GM19351 (cell line): ENCODE measurements around the gene ATAD3C.
"Not testable (repeated sequence)": the region's sequence is repeated elsewhere in the genome, so short reads cannot be mapped to it uniquely, and the experiment has no call there.

Experiments used
- ATAC-seq: cut with Tn5 transposase; IDR thresholded peaks from one replicate; pipeline ENCODE4 v1.9.1; 2021; ENCODE audit warnings: mild to moderate bottlenecking, moderate library complexity; ENCODE audit not compliant: unreplicated experiment

ATAD3C gene

DNA sequence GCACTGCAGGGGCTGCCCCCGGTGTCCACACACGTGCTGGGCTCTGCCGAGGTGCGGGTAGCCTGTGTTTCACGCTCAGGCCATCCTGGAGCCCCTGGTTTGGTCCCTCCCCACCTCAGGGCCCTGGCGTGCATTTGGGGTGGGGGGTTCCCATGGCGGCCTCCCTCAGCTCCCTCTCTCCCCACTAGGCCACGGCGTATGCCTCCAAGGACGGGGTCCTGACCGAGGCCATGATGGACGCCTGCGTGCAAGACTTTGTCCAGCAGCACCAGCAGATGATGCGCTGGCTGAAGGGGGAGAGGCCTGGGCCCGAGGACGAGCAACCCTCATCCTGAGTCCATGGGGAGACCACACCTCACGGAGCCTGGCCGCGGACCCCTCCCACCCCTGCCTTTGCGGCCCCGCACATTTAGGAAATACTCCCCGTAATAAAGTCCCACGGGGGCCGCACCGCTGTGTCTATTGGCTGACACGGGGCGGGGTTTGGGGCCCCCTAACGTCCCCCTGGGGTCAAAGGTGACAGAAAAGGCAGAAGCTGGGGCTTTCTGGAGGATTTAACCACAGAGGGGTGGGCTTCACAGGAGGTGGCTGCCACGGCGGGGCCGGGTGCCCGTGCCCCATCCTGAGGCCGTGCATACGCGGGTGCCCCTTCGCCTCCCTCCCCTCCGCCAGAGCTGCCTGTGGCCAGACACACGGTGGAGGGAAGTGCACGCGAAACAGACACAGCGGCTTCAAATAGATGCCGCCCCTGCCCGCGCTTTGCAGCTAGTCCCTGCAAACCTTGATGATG, 18.9 kb downstream of the ATAD3C start:
- ATAC-seq = not testable (repeated sequence)

DNA sequence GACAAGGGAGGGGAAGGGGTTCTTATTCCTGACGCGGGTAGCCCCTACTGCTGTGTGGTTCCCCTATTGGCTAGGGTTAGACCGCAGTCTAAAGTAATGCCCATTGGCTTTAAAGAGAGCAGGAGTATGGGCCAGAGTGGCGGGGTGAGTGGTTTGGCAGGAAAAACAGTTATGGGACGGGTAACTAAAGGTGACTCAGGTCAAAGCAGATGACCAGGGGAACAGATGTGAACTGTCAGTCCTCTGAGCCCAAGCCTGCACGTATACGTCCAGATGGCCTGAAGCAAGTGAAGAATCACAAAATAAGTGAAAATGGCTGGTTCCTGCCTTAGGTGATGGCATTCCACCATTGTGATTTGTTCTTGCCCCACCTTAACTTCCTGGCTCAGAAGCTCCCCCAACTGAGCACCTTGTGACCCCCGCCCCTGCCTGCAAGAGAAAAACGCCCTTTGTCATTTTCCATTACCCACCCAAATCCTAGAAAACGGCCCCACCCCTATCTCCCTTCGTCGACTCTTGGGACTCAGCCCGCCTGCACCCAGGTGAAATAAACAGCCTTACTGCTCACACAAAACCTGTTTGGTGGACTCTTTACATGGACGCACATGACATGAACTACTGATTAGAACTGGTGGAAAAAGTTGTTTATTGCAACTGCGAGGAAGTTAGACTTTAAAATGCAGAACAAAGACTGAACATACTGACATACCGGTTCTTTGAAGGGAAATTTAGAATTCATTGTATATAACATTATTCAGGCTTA, 21.3 kb downstream of the ATAD3C start:
- no peak for ATAC-seq

DNA sequence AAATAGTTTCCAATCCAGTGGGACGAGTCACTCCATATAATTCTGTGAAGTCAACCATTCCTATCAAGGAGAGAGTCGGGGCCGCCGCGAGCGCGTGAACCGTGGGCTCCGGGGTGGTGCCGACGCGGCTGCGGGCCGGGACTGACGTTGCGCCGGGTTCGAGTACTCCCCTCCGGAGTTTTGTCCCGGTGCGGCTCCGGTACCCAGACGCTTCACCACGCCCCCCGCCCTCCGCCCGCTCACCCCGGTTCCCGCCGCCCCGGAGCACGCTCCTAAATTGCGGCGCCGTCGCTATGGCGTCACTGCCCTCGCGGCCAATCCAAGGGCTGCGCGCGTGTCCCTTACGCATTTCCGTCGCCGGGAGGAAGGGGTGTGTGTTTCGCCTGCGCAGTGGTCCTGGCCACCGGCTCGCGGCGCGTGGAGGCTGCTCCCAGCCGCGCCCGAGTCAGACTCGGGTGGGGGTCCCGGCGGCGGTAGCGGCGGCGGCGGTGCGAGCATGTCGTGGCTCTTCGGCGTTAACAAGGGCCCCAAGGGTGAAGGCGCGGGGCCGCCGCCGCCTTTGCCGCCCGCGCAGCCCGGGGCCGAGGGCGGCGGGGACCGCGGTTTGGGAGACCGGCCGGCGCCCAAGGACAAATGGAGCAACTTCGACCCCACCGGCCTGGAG, 22.0 kb downstream of the ATAD3C start, which contains the start of gene ATAD3B:
ATAD3B (plus strand) TSS at position 377 of the 664 bp plus-strand sequence; CDS start at position 497, 120 bp downstream.
- ATAC-seq = peak; percentile 97

DNA sequence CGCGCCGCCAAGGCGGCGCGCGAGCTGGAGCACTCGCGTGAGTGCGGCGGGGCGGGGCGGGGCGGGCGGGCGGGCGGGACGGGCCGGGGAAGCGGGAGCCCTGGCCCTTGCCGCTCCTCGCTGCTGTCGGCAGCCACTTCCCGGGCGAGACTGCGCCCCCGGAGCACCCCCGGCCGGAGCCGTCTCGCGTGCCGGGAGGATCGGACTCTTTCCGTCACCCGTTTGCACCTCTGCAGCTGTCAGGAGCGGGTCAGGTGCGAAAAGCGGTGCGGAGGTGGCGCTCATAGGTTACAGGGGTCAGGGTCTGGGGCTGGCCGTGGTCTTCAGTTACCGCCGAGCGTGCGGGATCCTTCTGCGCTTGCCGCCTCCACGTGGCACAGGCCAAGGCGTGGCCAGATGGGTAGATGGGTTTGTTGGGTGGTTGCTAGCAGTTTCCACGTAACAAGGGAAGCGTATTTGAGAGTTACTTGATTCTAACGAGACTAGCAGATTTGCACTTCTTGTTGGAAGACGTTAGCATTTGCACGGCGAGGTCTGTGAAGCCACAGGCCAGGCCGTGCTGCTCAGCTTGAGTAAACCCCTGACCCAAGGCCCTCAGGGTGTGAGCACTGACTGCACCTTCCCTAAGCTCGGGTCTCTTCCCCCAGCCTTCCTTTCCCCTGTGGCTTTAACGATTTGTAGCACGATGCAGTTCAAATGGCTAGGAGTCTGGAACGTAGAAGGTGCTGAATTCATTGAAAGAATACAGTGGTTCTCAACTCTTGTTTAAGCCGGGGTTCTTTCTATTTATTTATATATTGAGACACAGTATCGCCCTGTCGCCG, 22.8 kb downstream of the ATAD3C start:
- peak; percentile 22 for ATAC-seq

DNA sequence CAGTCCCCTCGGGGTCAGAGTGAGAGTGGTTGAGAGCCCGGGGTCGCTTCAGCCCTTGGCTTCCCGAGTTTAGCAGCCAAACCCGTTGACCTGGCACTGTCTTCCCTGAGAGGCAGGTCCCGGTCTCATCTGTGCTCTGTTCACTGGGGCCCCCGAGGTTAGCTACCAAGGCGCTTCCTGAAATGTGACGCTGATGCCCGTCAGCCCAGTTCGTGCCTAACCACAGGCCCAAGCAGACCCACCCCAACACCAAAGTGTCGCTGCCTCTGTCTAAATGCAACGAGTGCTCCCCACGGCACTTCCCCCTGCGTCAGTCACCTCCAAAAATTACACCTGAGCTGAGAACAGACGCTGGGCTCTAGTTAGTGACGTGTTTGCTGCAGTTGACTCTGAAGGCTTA, 26.5 kb downstream of the ATAD3C start:
- not testable (repeated sequence) for ATAC-seq

DNA sequence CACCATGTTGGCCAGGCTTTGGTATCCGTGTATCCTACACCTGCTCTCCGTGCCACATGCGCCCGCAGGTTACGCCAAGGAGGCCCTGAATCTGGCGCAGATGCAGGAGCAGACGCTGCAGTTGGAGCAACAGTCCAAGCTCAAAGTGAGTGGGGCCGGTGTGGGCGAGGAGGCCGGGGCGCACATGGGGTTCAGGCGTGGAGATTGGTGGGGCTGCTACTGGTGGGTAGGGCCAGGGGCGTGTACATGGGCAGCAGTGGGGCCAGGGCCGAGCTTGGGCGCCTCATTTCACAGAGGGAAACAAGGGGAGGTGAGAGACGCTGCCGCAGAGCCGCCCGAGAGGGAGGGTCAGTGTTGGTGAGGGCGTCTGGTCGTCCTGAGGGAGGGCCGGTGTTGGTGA, 27.7 kb downstream of the ATAD3C start:
- no peak for ATAC-seq

DNA sequence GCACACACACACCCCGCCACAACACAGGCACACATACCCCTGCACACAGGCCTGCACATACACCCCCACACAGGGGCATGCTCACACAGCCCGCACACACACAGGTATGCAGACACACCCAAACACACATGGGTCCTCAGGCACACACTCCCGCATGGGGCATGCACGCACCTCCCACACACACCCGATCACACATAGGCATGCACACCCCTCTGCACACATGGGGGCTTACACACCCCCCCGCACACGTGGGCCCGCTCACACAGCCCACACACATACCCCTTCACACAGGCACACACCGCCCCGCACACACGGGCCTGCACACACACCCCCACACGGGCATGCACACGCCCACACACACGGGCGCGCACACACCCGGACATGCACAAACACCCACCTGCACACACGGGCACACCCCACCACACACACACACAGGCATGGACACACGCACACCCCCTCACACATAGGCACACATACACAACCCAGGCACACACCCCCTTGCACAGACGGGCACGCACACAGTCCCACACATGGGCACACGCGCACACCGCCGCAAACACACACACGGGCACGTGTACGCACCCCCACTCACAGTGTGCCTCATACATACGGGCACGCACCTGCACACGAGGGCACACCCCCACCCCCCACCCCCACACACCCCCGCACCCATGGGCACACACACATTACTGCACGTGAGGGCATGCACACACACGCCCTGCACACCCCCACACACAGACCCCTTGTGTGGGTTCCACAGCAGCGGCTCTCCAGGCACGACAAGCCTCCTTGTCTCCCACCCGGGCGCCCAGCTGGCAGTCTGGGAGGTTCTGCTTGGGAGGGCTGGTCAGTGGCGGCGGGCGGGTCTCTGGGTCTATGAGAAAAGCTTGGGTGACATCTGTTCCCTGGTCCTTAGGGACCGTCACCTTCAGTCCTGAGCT, 30.3 kb downstream of the ATAD3C start:
- ATAC-seq = no peak

DNA sequence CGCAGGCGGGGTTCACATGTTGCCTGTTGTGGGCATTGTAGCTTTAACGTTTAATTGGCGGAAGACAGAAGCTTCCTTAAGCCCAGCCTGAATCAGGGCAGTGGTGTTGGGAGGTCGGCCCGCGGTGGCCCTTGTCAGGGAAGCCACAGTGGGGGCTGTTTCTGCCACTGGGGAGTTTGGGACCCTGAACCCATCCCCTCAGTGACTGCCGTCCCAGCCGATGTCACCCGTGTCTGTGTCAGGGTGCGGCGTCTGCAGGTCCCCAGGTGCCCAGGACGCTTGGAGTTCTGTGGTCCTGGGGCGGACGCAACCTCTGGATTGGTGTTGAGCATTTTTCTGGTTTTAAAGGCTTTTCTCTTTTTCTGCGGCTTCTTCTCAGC, 31.0 kb downstream of the ATAD3C start:
- not testable (repeated sequence) for ATAC-seq

DNA sequence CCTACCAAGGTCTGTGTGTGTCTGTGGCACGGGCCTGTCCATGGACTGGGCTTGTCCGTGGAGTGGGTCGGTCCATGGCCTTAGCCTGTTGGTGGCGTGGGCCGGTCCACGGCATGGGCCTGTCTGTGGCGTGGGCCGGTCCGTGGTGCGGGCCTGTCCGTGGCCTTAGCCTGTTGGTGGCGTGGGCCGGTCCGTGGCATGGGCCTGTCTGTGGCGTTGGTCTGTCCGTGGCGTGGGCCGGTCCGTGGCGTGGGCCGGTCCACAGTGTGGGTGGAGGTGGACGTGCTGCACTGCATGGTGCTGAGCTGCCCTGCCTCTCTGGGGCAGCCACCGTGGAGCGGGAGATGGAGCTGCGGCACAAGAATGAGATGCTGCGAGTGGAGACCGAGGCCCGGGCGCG, 32.3 kb downstream of the ATAD3C start:
- not testable (repeated sequence) for ATAC-seq

DNA sequence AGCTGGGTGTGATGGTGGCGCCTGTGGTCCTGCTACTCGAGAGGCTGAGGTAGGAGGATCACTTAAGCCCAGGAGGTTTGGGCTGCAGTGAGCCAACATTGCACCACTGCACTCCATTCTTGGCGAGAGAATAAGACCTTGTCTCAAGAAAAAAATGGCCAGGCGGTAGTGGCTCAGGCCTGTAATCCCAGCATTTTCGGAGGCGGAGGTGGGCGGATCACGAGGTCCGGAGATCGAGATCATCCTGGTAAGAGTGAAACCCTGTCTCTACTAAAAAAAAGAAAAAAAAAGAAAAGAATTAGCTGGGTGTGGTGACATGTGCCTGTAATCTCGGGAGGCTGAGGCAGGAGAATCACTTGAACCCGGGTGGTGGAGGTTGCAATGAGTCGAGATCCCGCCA, 33.4 kb downstream of the ATAD3C start:
- ATAC-seq = no peak

DNA sequence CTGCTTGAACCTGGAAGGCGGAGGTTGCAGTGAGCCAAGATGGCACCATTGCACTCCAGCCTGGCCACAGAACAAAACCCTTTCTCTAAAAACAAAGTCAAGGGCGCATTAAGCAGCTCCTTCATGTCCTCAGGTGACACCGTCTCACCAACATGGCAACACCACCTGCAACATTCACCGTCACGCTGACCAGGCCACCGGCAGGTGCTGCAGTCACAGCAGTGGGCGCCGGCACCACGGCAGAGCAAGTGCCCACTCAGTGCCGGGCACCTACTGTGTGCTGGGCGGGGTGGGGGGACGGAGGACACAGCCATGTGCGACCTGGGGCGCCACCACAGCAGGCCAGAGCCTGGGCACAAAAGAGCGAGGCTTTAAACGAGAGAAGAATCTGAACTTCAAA, 34.2 kb downstream of the ATAD3C start:
- ATAC-seq = no peak

DNA sequence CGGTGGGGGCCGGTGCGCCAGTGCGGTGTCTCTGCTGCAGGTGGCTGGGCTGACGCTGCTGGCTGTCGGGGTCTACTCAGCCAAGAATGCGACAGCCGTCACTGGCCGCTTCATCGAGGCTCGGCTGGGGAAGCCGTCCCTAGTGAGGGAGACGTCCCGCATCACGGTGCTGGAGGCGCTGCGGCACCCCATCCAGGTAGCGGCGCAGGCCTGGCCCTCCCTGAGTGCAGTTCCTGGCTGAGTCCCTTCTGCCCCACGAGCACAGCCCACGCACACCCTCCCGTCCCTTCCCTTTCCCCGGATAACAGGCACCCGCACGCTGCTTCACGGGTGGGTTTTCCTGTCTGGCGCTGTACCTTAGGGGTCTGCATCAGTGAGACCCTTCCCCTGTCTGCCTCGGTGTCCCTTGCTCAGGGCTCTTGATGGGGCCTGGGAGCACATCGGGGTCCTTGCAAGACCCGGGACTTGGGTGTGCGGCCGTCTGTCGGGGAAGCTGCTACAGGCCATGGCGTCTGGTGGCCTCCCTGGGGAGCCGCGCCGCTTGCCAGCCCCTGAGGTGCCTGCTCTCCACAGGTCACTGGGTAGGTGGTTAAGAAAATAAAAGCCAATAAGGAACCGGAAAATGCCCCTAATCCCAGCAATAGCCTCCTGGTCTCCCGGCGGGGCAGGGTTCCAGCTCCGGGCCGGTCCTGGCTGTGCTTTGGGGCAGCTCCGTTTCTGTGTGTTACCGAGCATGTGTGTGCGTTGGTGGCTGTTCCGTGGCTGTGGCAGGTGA, 35.7 kb downstream of the ATAD3C start:
- ATAC-seq = not testable (repeated sequence)

DNA sequence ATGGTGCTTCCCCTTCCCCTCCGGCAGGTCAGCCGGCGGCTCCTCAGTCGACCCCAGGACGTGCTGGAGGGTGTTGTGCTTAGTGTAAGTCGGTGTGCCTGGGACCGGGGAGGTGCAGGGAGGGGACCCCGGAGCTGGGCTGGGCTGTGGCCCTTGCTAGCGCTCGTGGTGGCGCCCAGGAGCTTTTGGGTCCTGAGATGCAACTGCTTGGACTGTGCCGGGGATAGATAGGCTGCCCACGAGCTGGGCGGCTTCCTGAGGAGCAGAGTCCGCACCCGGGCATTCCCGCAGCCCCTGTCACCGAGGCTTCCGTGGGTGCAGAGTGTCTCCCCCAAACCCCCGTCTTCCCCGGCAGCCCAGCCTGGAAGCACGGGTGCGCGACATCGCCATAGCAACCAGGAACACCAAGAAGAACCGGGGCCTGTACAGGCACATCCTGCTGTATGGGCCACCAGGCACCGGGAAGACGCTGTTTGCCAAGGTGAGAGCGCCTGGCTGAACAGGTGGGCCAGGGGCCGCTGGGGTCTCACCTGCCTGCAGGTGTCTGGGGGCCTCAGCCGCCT, 36.3 kb downstream of the ATAD3C start:
- ATAC-seq = not testable (repeated sequence)

DNA sequence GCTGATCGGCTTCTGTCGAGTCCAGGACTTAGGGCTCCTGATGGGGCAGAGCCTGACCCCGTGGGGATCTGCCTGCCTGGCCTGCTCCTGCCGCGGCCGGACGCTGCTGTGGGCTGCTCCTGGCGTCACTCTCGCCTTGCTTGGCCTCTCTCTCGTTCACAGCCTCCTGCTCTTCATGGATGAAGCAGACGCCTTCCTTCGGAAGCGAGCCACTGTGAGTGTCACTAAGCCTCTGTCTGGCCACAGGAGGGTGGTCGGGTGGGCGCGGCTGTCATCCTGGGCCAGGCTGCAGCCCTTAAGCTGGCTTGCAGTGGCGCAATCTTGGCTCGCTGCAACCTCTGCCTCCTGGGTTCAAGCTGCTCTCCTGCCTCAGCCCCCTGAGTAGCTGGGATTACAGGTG, 38.2 kb downstream of the ATAD3C start:
- ATAC-seq = no peak

DNA sequence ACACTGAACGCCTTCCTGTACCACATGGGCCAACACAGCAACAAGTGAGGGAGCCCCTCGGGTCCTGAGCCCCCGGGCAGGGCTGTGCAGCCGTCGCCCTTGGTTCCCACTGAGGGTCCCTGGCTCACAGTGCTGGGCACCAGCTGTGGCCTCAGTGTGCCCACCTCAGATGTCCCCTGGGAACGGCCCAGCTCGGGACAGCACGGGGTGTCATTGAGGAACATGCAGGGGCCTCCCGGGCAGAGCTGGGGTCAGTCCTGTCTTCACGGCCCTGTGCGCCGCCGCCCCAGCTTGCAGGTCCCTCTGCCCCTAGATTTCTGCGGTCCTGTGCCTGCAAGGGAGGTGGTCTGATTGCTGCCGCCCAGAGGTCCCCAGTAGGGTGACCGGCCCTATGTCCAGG, 39.7 kb downstream of the ATAD3C start:
- no peak for ATAC-seq

DNA sequence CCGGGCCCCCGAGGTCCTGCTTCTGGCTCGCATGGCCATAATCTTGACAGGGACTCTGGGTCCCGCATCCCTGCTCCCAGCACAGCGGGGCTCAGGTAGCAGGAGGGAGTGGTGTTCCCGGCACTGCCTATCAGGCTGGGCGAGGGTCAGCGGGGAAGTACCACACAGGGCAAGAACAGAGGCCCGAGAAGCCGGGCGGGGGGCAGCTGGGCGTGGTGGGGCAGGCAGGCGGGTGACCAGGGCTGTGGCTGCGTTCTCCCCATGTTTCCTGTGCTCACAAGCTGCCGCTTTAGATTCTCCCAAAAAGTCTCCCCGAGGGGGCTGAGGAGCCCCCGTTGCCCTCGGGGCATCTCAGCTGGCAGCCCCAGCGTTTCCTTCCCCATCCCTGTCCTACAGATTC, 40.4 kb downstream of the ATAD3C start:
- ATAC-seq = no peak

DNA sequence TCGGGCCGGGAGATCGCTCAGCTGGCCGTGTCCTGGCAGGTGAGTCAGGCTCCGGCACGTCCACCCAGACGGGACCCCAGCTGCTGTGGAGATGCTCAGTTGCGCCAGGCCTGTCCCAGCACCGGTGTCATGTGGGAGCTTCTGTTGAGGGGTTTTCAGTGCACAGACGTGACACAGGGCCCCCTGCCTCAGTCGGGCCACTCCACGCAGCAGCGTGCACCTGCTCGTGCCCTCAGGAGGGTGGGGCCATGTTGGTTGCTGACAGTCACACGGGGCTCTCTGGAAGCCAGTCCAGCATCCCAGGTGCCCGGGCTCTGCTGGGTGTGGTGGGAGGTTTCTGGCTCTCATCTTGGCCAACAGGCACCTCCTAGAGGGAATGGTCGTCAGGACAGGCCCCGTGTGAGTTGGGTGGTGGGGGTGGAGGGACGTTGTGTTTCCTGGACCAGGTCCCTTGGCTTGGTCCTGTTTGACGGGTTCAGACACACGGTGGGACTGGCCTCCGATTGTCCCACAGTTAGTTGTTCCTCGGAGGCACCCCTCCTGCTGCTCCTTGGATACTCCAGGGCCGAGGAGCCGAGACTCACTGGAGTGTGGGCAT, 41.2 kb downstream of the ATAD3C start:
- ATAC-seq = no peak

DNA sequence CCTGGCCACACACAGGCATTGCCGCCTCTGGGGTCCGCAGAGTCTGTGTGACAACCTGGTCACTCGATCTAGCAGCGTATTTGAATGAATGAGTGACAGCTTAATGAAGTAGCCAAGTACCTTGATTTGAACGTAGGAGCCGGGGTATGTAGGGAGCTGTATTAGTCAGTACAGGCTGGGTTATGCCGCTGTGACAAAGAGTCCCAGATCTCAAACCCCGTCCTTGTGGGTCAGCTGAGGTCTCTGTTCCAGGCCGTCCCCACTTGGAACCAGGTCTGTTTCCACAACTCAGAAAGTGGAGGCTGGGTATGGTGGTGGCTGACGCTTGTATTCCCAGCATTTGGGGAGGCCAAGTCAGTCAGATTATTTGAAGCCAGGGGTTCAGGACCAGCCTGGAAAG, 42.1 kb downstream of the ATAD3C start:
- no peak for ATAC-seq
